HepG2 (cell line): Measurements from ENCODE around the gene SLC17A9.

Experiments
- PHF20 ChIP-seq: sonication (generic); formaldehyde crosslinking; IDR thresholded peaks from 2 replicates; pipeline ENCODE4 v1.5.0; 2020; ENCODE audit warnings: mild to moderate bottlenecking, missing genetic modification reagents
- POLR2AphosphoS5 ChIP-seq: IDR thresholded peaks from 2 replicates; pipeline ENCODE4 v1.6.1; 2012; ENCODE audit warnings: low read depth, low read length
- PRPF4 ChIP-seq: fragments of 200-400 bp; formaldehyde crosslinking; IDR thresholded peaks from 2 replicates; pipeline ENCODE4 v1.6.1; 2016; ENCODE audit warnings: low read length, low read depth; ENCODE audit not compliant: poor library complexity, severe bottlenecking
- RXRA ChIP-seq: sonication (generic); formaldehyde crosslinking; IDR thresholded peaks from 2 replicates; pipeline ENCODE4 v1.5.1; 2020; ENCODE audit warnings: missing genetic modification reagents
- ZFAT ChIP-seq: sonication (generic); formaldehyde crosslinking; conservative IDR thresholded peaks from 2 replicates; pipeline ENCODE4 v1.8.1; 2023; ENCODE audit warnings: missing genetic modification reagents, inconsistent platforms
- TF ChIP-seq, protein P1 (sequence below): IDR thresholded peaks from 2 replicates; pipeline ENCODE4 v1.6.1; 2012; ENCODE audit warnings: inconsistent platforms
- TF ChIP-seq, protein P2 (sequence below): sonication (generic); formaldehyde crosslinking; IDR thresholded peaks from 2 replicates; pipeline ENCODE4 v1.4.0; 2020; ENCODE audit warnings: missing genetic modification reagents
- TF ChIP-seq, protein P3 (sequence below): sonication (generic); formaldehyde crosslinking; IDR thresholded peaks from 2 replicates; pipeline ENCODE4 v1.5.0; 2020; ENCODE audit warnings: missing genetic modification reagents

DNA sequence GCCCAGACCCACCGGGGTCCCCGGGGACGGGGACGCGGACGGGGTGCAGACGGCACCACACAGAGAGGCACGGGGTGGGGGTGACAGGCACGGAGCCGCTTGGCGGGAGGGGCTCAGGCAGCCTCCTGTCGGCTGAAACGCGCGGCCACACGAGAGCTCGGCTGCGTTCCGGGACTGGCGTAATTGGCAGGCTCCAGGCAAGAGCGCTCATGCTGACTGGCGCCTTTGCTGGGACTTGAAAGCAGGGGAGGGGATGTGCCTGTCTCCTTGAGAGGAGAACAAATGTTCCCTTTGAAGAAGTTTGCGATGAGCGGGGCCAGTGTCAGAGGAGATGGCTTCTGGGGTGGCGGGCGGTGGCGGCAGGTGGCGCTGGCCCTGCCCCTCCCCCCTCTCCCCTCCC, 28.5 kb downstream of the SLC17A9 start:
- TF ChIP-seq PRPF4 (no peak), RXRA (CRISPR knock-in tag) (no peak), ZFAT (CRISPR knock-in tag) (no peak), POLR2AphosphoS5 (no peak), PHF20 (no peak)
- TF ChIP-seq, protein P1, sequence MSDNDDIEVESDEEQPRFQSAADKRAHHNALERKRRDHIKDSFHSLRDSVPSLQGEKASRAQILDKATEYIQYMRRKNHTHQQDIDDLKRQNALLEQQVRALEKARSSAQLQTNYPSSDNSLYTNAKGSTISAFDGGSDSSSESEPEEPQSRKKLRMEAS = no peak
- TF ChIP-seq, protein P2, sequence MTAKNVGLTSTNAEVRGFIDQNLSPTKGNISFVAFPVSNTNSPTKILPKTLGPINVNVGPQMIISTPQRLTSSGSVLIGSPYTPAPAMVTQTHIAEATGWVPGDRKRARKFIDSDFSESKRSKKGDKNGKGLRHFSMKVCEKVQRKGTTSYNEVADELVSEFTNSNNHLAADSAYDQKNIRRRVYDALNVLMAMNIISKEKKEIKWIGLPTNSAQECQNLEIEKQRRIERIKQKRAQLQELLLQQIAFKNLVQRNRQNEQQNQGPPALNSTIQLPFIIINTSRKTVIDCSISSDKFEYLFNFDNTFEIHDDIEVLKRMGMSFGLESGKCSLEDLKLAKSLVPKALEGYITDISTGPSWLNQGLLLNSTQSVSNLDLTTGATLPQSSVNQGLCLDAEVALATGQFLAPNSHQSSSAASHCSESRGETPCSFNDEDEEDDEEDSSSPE = no peak
- TF ChIP-seq, protein P3, sequence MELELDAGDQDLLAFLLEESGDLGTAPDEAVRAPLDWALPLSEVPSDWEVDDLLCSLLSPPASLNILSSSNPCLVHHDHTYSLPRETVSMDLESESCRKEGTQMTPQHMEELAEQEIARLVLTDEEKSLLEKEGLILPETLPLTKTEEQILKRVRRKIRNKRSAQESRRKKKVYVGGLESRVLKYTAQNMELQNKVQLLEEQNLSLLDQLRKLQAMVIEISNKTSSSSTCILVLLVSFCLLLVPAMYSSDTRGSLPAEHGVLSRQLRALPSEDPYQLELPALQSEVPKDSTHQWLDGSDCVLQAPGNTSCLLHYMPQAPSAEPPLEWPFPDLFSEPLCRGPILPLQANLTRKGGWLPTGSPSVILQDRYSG = no peak
